Activated CD8-positive, alpha-beta memory T cell treated with anti-CD3 and anti-CD28 coated beads for 1 hour (primary cell): ENCODE results near the gene SPO11.

Source experiments
- DNase-seq, 2 donors: peaks; one replicate each; pipeline ENCODE4 v3.0.0-alpha.2; 2020; ENCODE audit warnings: low read depth in 1 of 2; ENCODE audit errors: extremely low read depth in 1 of 2

The SPO11 gene, protein sequence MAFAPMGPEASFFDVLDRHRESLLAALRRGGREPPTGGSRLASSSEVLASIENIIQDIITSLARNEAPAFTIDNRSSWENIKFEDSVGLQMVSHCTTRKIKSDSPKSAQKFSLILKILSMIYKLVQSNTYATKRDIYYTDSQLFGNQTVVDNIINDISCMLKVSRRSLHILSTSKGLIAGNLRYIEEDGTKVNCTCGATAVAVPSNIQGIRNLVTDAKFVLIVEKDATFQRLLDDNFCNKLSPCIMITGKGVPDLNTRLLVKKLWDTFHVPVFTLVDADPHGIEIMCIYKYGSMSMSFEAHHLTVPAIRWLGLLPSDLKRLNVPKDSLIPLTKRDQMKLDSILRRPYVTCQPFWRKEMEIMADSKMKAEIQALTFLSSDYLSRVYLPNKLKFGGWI

DNA sequence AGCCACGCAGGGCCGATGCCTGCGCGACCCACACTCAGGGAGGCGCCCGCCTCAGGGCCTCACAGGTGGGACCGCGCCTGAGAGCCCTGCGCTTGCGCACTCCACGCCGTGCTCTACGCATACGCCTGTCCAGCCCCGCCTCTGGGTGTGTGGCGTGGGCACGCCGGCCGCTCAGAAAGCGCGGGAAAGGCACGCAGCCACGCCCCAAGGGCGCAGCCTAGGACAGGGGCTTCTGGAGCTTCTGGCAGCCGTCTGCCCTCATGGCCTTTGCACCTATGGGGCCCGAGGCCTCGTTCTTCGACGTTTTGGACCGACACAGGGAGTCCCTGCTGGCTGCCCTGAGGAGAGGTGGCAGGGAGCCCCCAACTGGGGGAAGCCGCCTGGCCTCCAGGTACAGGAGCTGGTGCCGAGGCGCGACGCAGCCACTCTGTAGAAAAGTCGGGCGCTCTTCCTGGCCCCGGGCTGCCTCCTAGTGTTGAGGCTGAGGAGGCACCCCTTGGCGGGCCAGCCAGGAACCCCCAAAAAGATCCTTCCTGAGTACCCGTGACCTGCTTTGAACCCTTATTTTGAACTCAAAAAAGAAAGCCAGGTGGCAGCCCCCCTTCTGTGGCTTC lies at the start of gene SPO11:
TSS of gene SPO11 (plus strand) at position 196 of the 614 bp plus-strand sequence. CDS start at position 261, 65 bp downstream.
- DNase-seq = no peak

DNA sequence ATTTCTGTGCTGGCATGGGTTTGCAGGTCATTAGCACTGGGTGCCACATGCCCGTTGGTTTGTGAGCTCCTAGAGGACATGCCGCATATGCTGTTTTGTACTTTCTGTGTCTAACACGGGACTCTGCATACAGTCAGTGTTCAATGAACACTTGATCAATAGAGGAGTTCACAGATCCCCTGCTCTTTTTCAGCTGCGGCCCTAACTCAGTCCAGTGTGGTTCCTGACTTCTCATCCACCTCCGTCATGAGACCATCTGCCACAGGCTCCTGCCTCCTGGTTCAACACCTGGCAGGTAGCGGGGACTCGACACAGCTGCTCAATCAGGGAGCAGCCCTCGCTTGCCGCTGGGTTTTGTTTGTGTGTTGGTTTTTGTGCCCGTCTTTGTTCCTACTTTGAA lies 49.4 kb upstream of the SPO11 start:
- DNase-seq = no peak

- no peak for DNase-seq
Observed at GRCh38 chr20:57281900-57282299, 47.7 kb upstream of the SPO11 start.

GRCh38 chr20:57282670-57283361 lies 46.8 kb upstream of the SPO11 start:
- DNase-seq = no peak

GRCh38 chr20:57283860-57284259 lies 45.7 kb upstream of the SPO11 start:
- no peak for DNase-seq

DNA sequence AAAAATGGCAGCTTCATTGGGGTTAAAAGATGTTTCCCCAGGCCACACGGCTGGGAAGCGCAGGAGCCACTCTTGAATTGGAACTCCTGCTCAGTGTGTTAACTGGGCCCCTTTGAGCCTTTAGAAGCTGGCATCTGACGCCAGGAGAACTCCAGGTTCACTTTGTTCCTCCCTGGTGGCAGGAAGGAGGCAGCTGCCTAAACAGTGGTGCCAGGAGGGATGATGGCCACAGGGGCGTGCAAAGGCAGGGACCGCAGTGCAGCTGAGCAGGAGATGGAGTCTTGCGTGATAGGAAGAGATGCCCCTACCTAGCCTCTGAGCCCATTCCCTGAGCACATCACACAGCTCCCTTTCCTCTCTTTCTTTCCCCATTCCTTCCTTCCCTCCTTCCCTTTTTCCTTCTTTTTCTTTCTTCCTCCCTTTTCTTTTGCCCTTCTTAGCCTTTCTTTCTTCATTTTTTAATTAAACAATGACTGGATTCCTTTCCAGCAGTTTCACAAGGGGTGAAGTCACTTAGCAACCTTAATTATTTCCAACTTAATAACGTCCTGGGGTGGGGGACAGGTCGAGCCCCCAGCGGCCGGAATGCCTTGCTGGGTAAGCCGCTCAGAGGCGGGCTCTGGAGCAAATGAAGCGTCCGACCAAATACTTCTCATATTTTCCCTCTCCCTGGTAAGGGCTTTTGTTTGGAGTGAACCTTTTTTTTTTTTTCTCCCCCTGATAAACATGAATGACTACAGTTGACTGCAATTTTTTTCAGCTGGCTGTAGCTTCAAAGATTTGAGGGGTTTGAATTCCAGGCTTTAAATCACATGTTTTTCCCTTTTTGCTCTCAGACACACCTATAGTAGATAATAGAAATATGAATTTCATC lies 42.4 kb upstream of the SPO11 start:
- DNase-seq = no peak

GRCh38 chr20:57287901-57288300 lies 41.7 kb upstream of the SPO11 start:
- DNase-seq = no peak

DNA sequence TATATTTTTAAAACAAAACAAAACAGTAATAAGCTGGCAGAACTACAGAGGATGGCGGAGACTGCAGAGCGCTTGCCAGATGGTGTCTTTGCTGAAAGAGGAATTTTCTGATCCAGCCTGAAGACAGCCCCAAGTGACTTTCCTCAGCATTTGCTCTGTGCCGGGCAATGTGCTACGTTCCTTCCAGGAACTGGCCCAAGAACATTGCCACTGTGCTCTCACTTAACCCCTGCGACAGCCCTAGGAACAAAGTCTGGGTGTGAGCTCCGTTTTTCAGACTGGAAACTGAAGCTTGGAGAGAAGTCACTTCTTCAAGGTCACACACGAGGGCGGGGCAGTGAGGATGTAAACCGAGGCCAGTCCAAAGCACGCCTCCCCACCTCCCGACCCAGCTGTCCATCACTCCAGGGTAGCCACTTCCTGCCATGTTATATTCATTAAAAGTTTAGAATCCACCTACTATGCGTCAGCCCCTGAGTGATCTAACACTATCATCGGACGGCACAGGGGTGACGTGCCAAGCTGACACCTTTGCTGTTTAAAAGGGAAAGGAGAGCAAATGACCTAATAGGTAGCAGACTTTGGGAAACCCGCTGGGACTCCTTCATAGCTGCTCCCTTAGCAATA lies 40.8 kb upstream of the SPO11 start:
- DNase-seq = no peak

DNA sequence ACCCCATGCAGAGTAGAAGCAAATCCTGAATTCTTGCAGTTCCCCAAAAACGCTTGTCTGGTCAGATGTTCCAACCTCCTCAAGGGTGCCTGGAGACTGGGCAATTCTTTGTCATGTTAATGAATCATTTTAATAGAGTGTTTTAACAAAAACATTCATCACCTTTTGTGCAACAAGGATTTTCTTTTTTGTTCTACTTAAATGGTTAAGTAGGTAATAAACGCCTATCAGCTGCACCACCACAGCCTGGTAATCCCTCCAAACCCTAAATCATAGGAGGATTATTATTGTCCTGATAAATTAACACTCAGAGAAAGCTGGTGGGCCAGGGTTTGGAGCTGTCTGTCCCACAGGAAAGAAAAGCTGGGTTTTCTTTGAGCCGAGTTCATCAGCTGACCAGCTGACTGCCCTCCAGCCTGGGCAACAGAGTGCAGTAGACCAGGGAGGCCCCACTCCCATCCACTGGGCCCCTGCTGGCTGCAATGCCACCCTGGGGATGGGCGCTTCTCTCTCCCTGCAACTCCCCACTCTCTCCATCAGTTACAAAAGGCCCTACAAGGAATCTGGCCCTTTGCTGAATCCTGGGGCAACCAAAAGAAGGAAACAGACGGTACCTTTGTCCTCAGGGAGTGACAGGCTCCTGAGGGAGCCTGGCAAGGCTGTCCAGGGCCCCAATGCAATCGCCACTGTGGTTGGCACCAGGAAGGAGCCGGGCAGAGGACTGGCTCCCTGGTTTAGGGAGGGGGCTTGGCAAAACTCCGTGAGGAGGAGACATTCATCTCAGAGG lies 40.0 kb upstream of the SPO11 start:
- DNase-seq = no peak

- no peak for DNase-seq
Observed at GRCh38 chr20:57290178-57290484, 39.5 kb upstream of the SPO11 start.

DNA sequence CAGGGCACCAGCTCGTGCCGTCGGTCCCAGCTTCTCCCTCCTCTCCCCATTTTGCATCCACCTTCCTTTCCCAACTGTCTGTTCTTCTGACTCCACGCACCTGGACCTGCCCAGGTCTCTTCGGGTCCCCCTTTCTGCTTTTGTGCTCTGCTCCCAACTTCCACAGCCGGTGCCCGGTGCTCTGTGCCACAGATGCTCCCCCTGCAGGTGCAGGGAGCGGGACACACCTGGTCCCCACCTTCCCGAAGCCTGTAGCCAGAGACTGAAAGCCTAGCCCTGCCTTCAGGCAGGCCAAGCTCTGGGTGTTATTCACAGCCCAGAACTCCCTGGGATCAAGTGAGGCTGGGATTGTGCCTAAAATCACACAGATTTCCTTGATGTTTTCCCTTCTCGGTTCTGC lies 38.6 kb upstream of the SPO11 start:
- DNase-seq = no peak

DNA sequence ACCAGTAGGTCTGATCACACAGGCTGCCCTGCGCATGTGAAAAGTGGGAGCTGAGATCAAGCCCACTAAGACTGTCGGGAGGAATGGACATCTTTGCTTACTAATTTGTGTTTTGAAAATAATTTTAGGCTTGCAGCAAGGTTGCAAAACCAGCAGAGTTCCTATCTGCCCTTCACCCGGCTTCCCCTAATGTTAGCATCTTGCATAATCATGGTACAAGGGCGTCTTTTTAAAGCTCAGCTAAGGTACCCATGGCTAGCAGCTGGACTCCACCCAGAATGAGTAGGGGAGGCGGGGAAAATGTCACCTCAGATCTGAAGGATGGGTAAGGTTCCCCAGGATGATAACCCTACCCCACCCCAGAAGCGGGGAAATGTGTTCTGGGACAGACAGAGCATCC lies 37.9 kb upstream of the SPO11 start:
- no peak for DNase-seq

DNA sequence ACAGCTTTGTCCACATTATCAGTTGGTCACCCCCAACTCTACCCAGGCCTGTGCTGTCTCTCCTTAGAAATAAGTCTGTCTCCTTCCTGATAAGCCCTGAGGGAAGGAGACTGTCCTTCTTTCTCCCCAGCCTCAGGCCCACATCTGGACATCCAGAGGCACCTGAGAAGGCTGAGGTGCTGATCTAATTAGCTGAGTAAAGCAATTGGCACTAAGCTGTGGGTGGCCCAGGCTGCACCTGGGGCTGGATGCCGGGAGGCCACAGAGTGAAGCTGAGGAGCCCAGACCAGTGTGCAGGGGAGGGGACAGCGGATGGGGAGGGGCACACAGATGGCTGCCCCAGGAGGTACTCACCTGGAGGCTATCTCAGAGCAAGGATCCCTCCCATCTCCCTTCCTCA lies 37.0 kb upstream of the SPO11 start:
- DNase-seq = no peak

- DNase-seq = no peak
Observed at GRCh38 chr20:57293995-57294394, 35.6 kb upstream of the SPO11 start.

GRCh38 chr20:57294550-57294949 lies 35.1 kb upstream of the SPO11 start:
- no peak for DNase-seq

- no peak for DNase-seq
Observed at GRCh38 chr20:57298457-57298856, 31.1 kb upstream of the SPO11 start.

DNA sequence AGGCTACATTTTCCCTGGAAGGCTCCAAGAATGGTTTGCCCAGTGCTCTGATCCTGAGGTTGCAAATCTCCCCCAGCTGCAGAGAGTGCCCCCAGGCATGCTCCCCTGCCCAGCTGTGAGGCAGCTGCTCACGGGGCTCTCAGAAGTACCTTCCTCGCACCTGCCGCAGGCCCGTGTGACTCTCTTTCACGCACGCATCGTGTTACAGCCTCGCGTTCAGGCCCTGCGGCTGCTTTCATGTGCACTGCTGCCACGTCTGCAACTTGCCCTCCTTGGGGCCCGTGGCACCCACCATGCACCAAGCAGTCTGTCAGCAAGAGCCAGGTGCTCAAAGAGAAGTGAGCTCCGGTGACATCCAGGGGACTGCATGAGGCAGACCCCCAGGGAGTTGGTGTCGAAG lies 28.6 kb upstream of the SPO11 start:
- no peak for DNase-seq

- DNase-seq = no peak
Observed at GRCh38 chr20:57306747-57307146, 22.9 kb upstream of the SPO11 start.

GRCh38 chr20:57308451-57309271 lies 20.9 kb upstream of the SPO11 start:
- no peak for DNase-seq
